ENCODE measurements around the gene ARSG.

- TF ChIP-seq ZNF114 (CRISPR knock-in tag; IDR thresholded peaks at IDR 0.05) (no peak), CTCF (conservative IDR thresholded peaks at IDR 0.05; ENCODE audit: low read depth in 2 of 2) (no peak), REST (IDR thresholded peaks at IDR 0.05; ENCODE audit: unreplicated experiment) (no peak), EZH2phosphoT487 (IDR thresholded peaks at IDR 0.05; ENCODE audit: unreplicated experiment) (no peak), POLR2AphosphoS5 (IDR thresholded peaks at IDR 0.05; ENCODE audit: low read depth) (no peak), NANOG (IDR thresholded peaks at IDR 0.05; ENCODE audit: borderline replicate concordance) (no peak), ZNF331 (CRISPR knock-in tag; IDR thresholded peaks at IDR 0.05; ENCODE audit: low read depth) (no peak), EZH2 (IDR thresholded peaks at IDR 0.05; ENCODE audit: low read depth, unreplicated experiment) (no peak), ZNF462 (CRISPR knock-in tag; IDR thresholded peaks at IDR 0.05) (no peak), CREB1 (CRISPR knock-in tag; IDR thresholded peaks at IDR 0.05; ENCODE audit: low read depth) (no peak), ETS1 (IDR thresholded peaks at IDR 0.05) (no peak)
Measured at GRCh38 chr17:68356949-68357455, 65.7 kb downstream of the ARSG start.
